Thymus (tissue), 11 donors: ENCODE data around the gene PNPLA1. TPM values are rescaled to one million over a fixed set of nuclear protein-coding genes. Genes with fewer than 3 reads are reported as not detected.

Experiments used
- DNase-seq, 9 donors: peaks; one replicate each; pipeline ENCODE4 v3.0.0-alpha.2; 2013; ENCODE audit warnings: low spot score in 9 of 9, low read depth in 6 of 9, missing footprints in 1 of 9
- H3K27ac ChIP-seq, 2 donors: one replicate each; pipeline ENCODE4 v1.5.1; 2013; ENCODE audit warnings: control low read depth in 1 of 2, low read depth in 1 of 2, low read length in 1 of 2, mild to moderate bottlenecking in 1 of 2, moderate library complexity in 1 of 2
- H3K27me3 ChIP-seq, 2 donors: one replicate each; pipeline ENCODE4 v1.5.1; 2013; ENCODE audit warnings: low read length in 1 of 2; ENCODE audit not compliant: control insufficient read depth in 2 of 2, insufficient read depth in 1 of 2
- H3K36me3 ChIP-seq, 2 donors: one replicate each; pipeline ENCODE4 v1.5.1; 2013; ENCODE audit warnings: low read length in 1 of 2, mild to moderate bottlenecking in 1 of 2, moderate library complexity in 1 of 2; ENCODE audit not compliant: control insufficient read depth in 2 of 2, insufficient read depth in 2 of 2
- H3K4me1 ChIP-seq, 2 donors: one replicate each; pipeline ENCODE4 v1.5.1; 2013; ENCODE audit warnings: low read length in 2 of 2; ENCODE audit not compliant: control insufficient read depth in 2 of 2, insufficient read depth in 2 of 2
- H3K4me3 ChIP-seq, 2 donors: one replicate each; pipeline ENCODE4 v1.5.1; 2013; ENCODE audit warnings: low read length in 2 of 2, control low read depth in 1 of 2, mild to moderate bottlenecking in 1 of 2
- H3K9me3 ChIP-seq, 2 donors: one replicate each; pipeline ENCODE4 v1.5.1; 2013; ENCODE audit warnings: low read length in 1 of 2, mild to moderate bottlenecking in 1 of 2; ENCODE audit not compliant: control insufficient read depth in 2 of 2, insufficient read depth in 1 of 2
- WGBS: extraction: QIAGEN DNeasy Blood & Tissue Kit; methylation state at CpG from one replicate; pipeline ENCODE4 v1.1.7; 2013; 5-methylcytosine and 5-hydroxymethylcytosine counted together
- polyA plus RNA-seq: library from polyadenylated mRNA; stranded (reverse); fragments of 200-250 nt; gene quantifications from one replicate; pipeline ENCODE4 v1.2.3, GENCODE V29; 2013
- total RNA-seq: library from RNA; stranded (reverse); fragments of 120-200 nt; gene quantifications from one replicate; pipeline ENCODE4 v1.2.4, GENCODE V29; 2013
- donor health status: healthy.

The PNPLA1 gene
- total and polyA plus RNA-seq, 2 donors, result 0.09 to 0.21 TPM

- WGBS, result 81% methylated on average over 15 of the region's 15 CpGs
These were observed 81.1 kb downstream of the PNPLA1 start for GRCh38 chr6:36350681-36351571.

DNA sequence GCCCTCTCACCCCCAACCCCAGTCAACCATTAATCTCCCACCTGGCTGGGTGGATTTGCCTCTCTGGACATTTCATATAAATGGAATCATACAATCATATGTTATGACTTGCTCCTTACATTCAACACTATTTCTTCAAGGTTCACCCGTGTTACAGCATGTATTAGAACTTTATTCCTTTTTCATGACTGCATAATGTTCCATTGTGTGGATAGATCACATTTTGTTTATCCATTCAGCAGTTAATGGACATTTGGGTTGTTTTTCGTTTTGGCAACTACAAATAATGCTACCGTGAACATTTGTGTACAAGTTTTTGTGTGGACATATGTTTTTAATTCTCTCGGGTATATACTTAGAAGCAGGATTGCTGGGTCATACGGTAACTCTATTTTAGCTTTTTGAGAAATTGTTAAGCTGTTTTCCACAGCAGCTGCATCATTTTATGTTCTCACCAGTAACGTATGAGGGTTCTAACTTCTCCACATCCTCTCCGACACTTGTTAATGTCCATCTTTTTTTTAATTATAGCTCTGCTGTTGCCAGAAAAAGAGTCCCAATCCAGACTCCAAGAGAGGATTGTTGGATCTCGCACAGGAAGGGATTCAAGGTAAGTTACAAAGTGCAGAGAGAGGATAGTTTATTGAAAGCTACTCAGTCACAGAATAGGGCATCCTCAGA, 82.8 kb downstream of the PNPLA1 start:
- H3K4me1 ChIP-seq, result peaks cover under 1 to 14% of the 10 kb centered on the region in 2 donors
- no peak overlapping the region for H3K27ac ChIP-seq
- H3K9me3 ChIP-seq, result no peaks in the 10 kb centered on the region
- WGBS, result 96% methylated on average over 8 of the region's 8 CpGs
- H3K4me3 ChIP-seq, result no peak overlapping the region
- DNase-seq, result no peak
- H3K36me3 ChIP-seq, result no peaks in the 10 kb centered on the region
- no peaks in the 10 kb centered on the region for H3K27me3 ChIP-seq

More at GRCh38 chr6:36350681-36351571, 81.1 kb downstream of the PNPLA1 start:
- H3K27me3 ChIP-seq, result no peaks in the 10 kb centered on the region
- no peak overlapping the region for H3K4me3 ChIP-seq
- no peaks in the 10 kb centered on the region for H3K9me3 ChIP-seq
- H3K27ac ChIP-seq, result no peak overlapping the region
- H3K4me1 ChIP-seq, result peaks cover 0 to 14% of the 10 kb centered on the region in 2 donors
- no peaks in the 10 kb centered on the region for H3K36me3 ChIP-seq
- DNase-seq, result no peak

DNA sequence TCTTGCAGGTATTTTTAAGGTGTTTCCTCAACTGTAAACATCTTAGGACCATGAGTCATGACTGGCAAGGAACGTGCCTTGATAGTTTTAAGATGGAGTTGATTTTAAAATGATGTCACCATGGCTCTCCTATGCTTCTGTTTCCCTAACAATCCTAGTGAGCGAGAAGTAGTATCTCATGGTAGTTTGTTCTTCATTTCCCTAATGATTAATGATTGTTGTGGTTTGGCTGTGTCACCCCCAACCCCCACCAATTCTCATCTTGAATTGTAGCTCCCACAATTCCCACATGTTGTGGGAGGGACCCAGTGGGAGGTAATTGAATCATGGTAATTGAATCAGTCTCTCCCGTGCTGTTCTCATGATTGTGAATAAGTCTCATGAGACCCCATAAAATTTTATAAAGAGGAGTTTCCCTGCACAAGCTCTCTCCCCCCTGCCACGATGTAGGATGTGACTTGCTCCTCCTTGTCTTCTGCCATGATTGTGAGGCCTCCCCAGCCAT, 83.6 kb downstream of the PNPLA1 start:
- H3K9me3 ChIP-seq, result no peaks in the 10 kb centered on the region
- no peak overlapping the region for H3K27ac ChIP-seq
- H3K4me1 ChIP-seq, result peaks cover 5 to 22% of the 10 kb centered on the region in 2 donors
- no peaks in the 10 kb centered on the region for H3K36me3 ChIP-seq
- no peak for DNase-seq
- no peak overlapping the region for H3K4me3 ChIP-seq
- no peaks in the 10 kb centered on the region for H3K27me3 ChIP-seq
- 97% methylated on average over 4 of the region's 4 CpGs for WGBS

DNA sequence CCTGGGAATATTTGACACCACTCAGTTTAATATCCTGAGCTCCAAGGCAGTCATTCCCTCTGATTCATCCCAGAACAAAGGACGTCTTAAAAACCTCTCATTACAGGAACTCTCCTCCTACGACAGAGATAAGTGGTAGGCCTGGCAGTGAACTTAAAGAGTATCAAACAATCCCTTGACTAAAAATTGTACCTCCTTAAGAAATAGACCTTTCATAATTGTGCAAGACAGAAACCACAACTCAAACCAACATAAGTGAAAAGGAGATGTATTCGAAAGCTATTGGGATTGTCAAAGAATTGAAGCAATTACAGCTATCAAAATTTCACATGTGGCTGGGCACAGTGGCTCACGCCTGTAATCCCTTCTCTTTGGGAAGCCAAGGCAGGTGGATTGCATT, 86.0 kb downstream of the PNPLA1 start:
- Histone ChIP-seq H3K27ac (no peak overlapping the region), H3K36me3 (no peaks in the 10 kb centered on the region), H3K27me3 (no peaks in the 10 kb centered on the region), H3K4me1 (peaks cover 5 to 21% of the 10 kb centered on the region in 2 donors), H3K9me3 (no peaks in the 10 kb centered on the region), H3K4me3 (no peak overlapping the region)
- DNase-seq, result no peak
- WGBS, result 95% methylated on average over 4 of the region's 4 CpGs

DNA sequence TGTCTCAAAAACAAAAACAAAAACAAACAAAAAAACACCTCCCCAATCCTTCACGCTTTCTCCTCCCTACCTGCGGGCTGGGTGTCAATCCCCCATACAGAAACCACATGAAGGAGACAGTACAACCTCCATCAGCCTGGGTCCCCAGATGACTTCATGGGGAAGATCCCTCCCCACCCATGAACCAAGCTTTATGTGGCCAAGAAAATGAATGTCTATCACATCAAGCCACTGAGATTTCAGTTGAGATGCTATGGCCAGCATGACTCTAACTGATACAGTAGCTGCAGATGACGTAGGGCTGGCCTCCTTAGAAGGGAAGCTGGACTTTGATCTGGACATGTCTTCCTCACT, 88.0 kb downstream of the PNPLA1 start:
- Histone ChIP-seq H3K36me3 (no peaks in the 10 kb centered on the region), H3K27me3 (no peaks in the 10 kb centered on the region), H3K4me1 (peaks cover 5 to 20% of the 10 kb centered on the region in 2 donors), H3K27ac (no peak overlapping the region), H3K9me3 (no peaks in the 10 kb centered on the region), H3K4me3 (no peak overlapping the region)
- DNase-seq, result no peak
- WGBS, result 62% methylated on average over 3 of the region's 3 CpGs

Other genes starting within 250 kb of the PNPLA1 start
- gene SLC26A8, start 245.4 kb upstream of the PNPLA1 start, total RNA-seq, result 0.09 TPM
- gene SLC26A8, start 245.4 kb upstream of the PNPLA1 start, polyA plus RNA-seq, result 0.11 TPM
- 44.0 TPM for gene MAPK14, start 242.3 kb upstream of the PNPLA1 start, total RNA-seq
- 33.4 TPM for gene MAPK14, start 242.3 kb upstream of the PNPLA1 start, polyA plus RNA-seq
- 8.5 TPM for gene MAPK13, start 139.5 kb upstream of the PNPLA1 start, total RNA-seq
- 30.1 TPM for gene MAPK13, start 139.5 kb upstream of the PNPLA1 start, polyA plus RNA-seq
- gene BRPF3, start 73.3 kb upstream of the PNPLA1 start, total RNA-seq, result 5.4 TPM
- gene BRPF3, start 73.3 kb upstream of the PNPLA1 start, polyA plus RNA-seq, result 9.9 TPM
- gene BNIP5, start 66.8 kb downstream of the PNPLA1 start, total RNA-seq, result 0.14 TPM
- gene BNIP5, start 66.8 kb downstream of the PNPLA1 start, polyA plus RNA-seq, result 0.23 TPM
- gene ETV7, start 117.6 kb downstream of the PNPLA1 start, total RNA-seq, result 4.4 TPM
- gene ETV7, start 117.6 kb downstream of the PNPLA1 start, polyA plus RNA-seq, result 5.5 TPM
- gene PXT1, start 172.8 kb downstream of the PNPLA1 start, total RNA-seq, result 0.05 TPM
- gene PXT1, start 172.8 kb downstream of the PNPLA1 start, polyA plus RNA-seq, result 0.05 TPM
- gene KCTD20, start 172.9 kb downstream of the PNPLA1 start, total RNA-seq, result 49.9 TPM
- 19.5 TPM for gene KCTD20, start 172.9 kb downstream of the PNPLA1 start, polyA plus RNA-seq